ENCODE data around the gene PTPRG. TPM values are rescaled to one million over a fixed set of nuclear protein-coding genes. Genes with fewer than 3 reads are reported as not detected.

PTPRG gene
- total RNA-seq, 2 experiments from 2014 or later, result not detected

- CTCF ChIA-PET, result no interaction called here
- POLR2A ChIA-PET, result no interaction called here
- Mint-ChIP-seq H3K4me3 (no peak overlapping the region), H3K27ac (no peak overlapping the region), H3K4me1 (ENCODE audit: low read depth) (no peaks in the 10 kb centered on the region), H3K27me3 (ENCODE audit: low read depth) (no peaks in the 10 kb centered on the region), H3K36me3 (ENCODE audit: low read depth) (no peaks in the 10 kb centered on the region), H3K9me3 (ENCODE audit: insufficient read depth) (no peaks in the 10 kb centered on the region)
- DNase-seq, result no peak
- ATAC-seq, result no peak
These were observed 528.7 kb downstream of the PTPRG start for GRCh38 chr3:62090066-62090465.

GRCh38 chr3:62090519-62090918 is 529.1 kb downstream of the PTPRG start:
- ATAC-seq (no peak), DNase-seq (no peak)
- no peaks in the 10 kb centered on the region for H3K36me3 Mint-ChIP-seq (ENCODE audit: low read depth)

GRCh38 chr3:62093025-62093424 is 531.7 kb downstream of the PTPRG start:
- CTCF ChIA-PET, result no interaction called here
- Mint-ChIP-seq H3K4me3 (no peak overlapping the region), H3K9me3 (ENCODE audit: insufficient read depth) (no peaks in the 10 kb centered on the region), H3K27me3 (ENCODE audit: low read depth) (no peaks in the 10 kb centered on the region), H3K36me3 (ENCODE audit: low read depth) (no peaks in the 10 kb centered on the region), H3K27ac (no peak overlapping the region), H3K4me1 (ENCODE audit: low read depth) (no peaks in the 10 kb centered on the region)
- DNase-seq, result no peak
- POLR2A ChIA-PET, result no interaction called here
- no peak for ATAC-seq

More at GRCh38 chr3:62090519-62090918, 529.1 kb downstream of the PTPRG start:
- no peak overlapping the region for H3K27ac Mint-ChIP-seq
- no peaks in the 10 kb centered on the region for H3K27me3 Mint-ChIP-seq (ENCODE audit: low read depth)
- no peaks in the 10 kb centered on the region for H3K4me1 Mint-ChIP-seq (ENCODE audit: low read depth)
- H3K4me3 Mint-ChIP-seq, result no peak overlapping the region
- ChIA-PET POLR2A (no interaction called here), CTCF (no interaction called here)
- H3K9me3 Mint-ChIP-seq (ENCODE audit: insufficient read depth), result no peaks in the 10 kb centered on the region

GRCh38 chr3:62094461-62094860 is 533.1 kb downstream of the PTPRG start:
- Mint-ChIP-seq H3K9me3 (ENCODE audit: insufficient read depth) (no peaks in the 10 kb centered on the region), H3K4me3 (no peak overlapping the region), H3K27ac (no peak overlapping the region), H3K36me3 (ENCODE audit: low read depth) (no peaks in the 10 kb centered on the region), H3K4me1 (ENCODE audit: low read depth) (no peaks in the 10 kb centered on the region), H3K27me3 (ENCODE audit: low read depth) (no peaks in the 10 kb centered on the region)
- ChIA-PET CTCF (no interaction called here), POLR2A (no interaction called here)
- no peak for ATAC-seq
- no peak for DNase-seq

GRCh38 chr3:62095080-62095479 is 533.7 kb downstream of the PTPRG start:
- DNase-seq (no peak), ATAC-seq (no peak)
- H3K9me3 Mint-ChIP-seq (ENCODE audit: insufficient read depth), result no peaks in the 10 kb centered on the region
- POLR2A ChIA-PET, result no interaction called here
- no peaks in the 10 kb centered on the region for H3K4me1 Mint-ChIP-seq (ENCODE audit: low read depth)
- H3K36me3 Mint-ChIP-seq (ENCODE audit: low read depth), result no peaks in the 10 kb centered on the region
- H3K4me3 Mint-ChIP-seq, result no peak overlapping the region
- no peaks in the 10 kb centered on the region for H3K27me3 Mint-ChIP-seq (ENCODE audit: low read depth)
- CTCF ChIA-PET, result no interaction called here
- no peak overlapping the region for H3K27ac Mint-ChIP-seq

- no peak for ATAC-seq
- H3K9me3 Mint-ChIP-seq (ENCODE audit: insufficient read depth), result no peaks in the 10 kb centered on the region
- H3K27me3 Mint-ChIP-seq (ENCODE audit: low read depth), result no peaks in the 10 kb centered on the region
- no peak for DNase-seq
- no peaks in the 10 kb centered on the region for H3K4me1 Mint-ChIP-seq (ENCODE audit: low read depth)
- ChIA-PET POLR2A (no interaction called here), CTCF (no interaction called here)
- H3K4me3 Mint-ChIP-seq, result no peak overlapping the region
- H3K36me3 Mint-ChIP-seq (ENCODE audit: low read depth), result no peaks in the 10 kb centered on the region
- no peak overlapping the region for H3K27ac Mint-ChIP-seq
These were observed 534.4 kb downstream of the PTPRG start for GRCh38 chr3:62095756-62096155.

- Mint-ChIP-seq H3K27me3 (ENCODE audit: low read depth) (no peaks in the 10 kb centered on the region), H3K4me3 (no peak overlapping the region), H3K4me1 (ENCODE audit: low read depth) (no peaks in the 10 kb centered on the region), H3K27ac (no peak overlapping the region), H3K36me3 (ENCODE audit: low read depth) (no peaks in the 10 kb centered on the region), H3K9me3 (ENCODE audit: insufficient read depth) (no peaks in the 10 kb centered on the region)
- ChIA-PET POLR2A (no interaction called here), CTCF (no interaction called here)
- no peak for DNase-seq
- ATAC-seq, result no peak
These were observed 535.1 kb downstream of the PTPRG start for GRCh38 chr3:62096521-62096920.

GRCh38 chr3:62097121-62097520 is 535.8 kb downstream of the PTPRG start:
- Mint-ChIP-seq H3K27me3 (ENCODE audit: low read depth) (no peaks in the 10 kb centered on the region), H3K9me3 (ENCODE audit: insufficient read depth) (no peaks in the 10 kb centered on the region), H3K27ac (no peak overlapping the region), H3K4me1 (ENCODE audit: low read depth) (no peaks in the 10 kb centered on the region), H3K36me3 (ENCODE audit: low read depth) (no peaks in the 10 kb centered on the region), H3K4me3 (no peak overlapping the region)
- ChIA-PET CTCF (no interaction called here), POLR2A (no interaction called here)
- DNase-seq (no peak), ATAC-seq (no peak)

- ATAC-seq (no peak), DNase-seq (no peak)
- no peaks in the 10 kb centered on the region for H3K36me3 Mint-ChIP-seq (ENCODE audit: low read depth)
- CTCF ChIA-PET, result no interaction called here
- H3K27me3 Mint-ChIP-seq (ENCODE audit: low read depth), result no peaks in the 10 kb centered on the region
- no peaks in the 10 kb centered on the region for H3K4me1 Mint-ChIP-seq (ENCODE audit: low read depth)
- POLR2A ChIA-PET, result no interaction called here
- no peak overlapping the region for H3K4me3 Mint-ChIP-seq
- H3K9me3 Mint-ChIP-seq (ENCODE audit: insufficient read depth), result no peaks in the 10 kb centered on the region
- no peak overlapping the region for H3K27ac Mint-ChIP-seq
These were observed 537.4 kb downstream of the PTPRG start for GRCh38 chr3:62098646-62099365.

GRCh38 chr3:62100282-62100989 is 539.1 kb downstream of the PTPRG start:
- no peaks in the 10 kb centered on the region for H3K36me3 Mint-ChIP-seq (ENCODE audit: low read depth)
- no peak for ATAC-seq

GRCh38 chr3:62101488-62101887 is 540.1 kb downstream of the PTPRG start:
- no peaks in the 10 kb centered on the region for H3K27me3 Mint-ChIP-seq (ENCODE audit: low read depth)
- ChIA-PET CTCF (no interaction called here), POLR2A (no interaction called here)
- DNase-seq, result no peak
- no peaks in the 10 kb centered on the region for H3K36me3 Mint-ChIP-seq (ENCODE audit: low read depth)
- H3K4me1 Mint-ChIP-seq (ENCODE audit: low read depth), result no peaks in the 10 kb centered on the region
- H3K9me3 Mint-ChIP-seq (ENCODE audit: insufficient read depth), result no peaks in the 10 kb centered on the region
- H3K4me3 Mint-ChIP-seq, result no peak overlapping the region
- no peak overlapping the region for H3K27ac Mint-ChIP-seq
- no peak for ATAC-seq

More at GRCh38 chr3:62100282-62100989, 539.1 kb downstream of the PTPRG start:
- no peaks in the 10 kb centered on the region for H3K9me3 Mint-ChIP-seq (ENCODE audit: insufficient read depth)
- H3K4me1 Mint-ChIP-seq (ENCODE audit: low read depth), result no peaks in the 10 kb centered on the region
- H3K27me3 Mint-ChIP-seq (ENCODE audit: low read depth), result no peaks in the 10 kb centered on the region
- no peak for DNase-seq
- ChIA-PET CTCF (no interaction called here), POLR2A (no interaction called here)
- no peak overlapping the region for H3K4me3 Mint-ChIP-seq
- no peak overlapping the region for H3K27ac Mint-ChIP-seq

- Mint-ChIP-seq H3K27ac (no peak overlapping the region), H3K27me3 (ENCODE audit: low read depth) (no peaks in the 10 kb centered on the region), H3K4me3 (no peak overlapping the region), H3K4me1 (ENCODE audit: low read depth) (no peaks in the 10 kb centered on the region), H3K9me3 (ENCODE audit: insufficient read depth) (no peaks in the 10 kb centered on the region), H3K36me3 (ENCODE audit: low read depth) (no peaks in the 10 kb centered on the region)
- ATAC-seq, result no peak
- no peak for DNase-seq
- POLR2A ChIA-PET, result no interaction called here
- CTCF ChIA-PET, result no interaction called here
These were observed 542.2 kb downstream of the PTPRG start for GRCh38 chr3:62103531-62103930.

GRCh38 chr3:62109534-62109933 is 548.2 kb downstream of the PTPRG start:
- ATAC-seq, result no peak
- CTCF ChIA-PET, result no interaction called here

More at GRCh38 chr3:62109534-62109933, 548.2 kb downstream of the PTPRG start:
- POLR2A ChIA-PET, result no interaction called here
- no peak for DNase-seq
- Mint-ChIP-seq H3K27ac (no peak overlapping the region), H3K9me3 (ENCODE audit: insufficient read depth) (no peaks in the 10 kb centered on the region), H3K4me1 (ENCODE audit: low read depth) (no peaks in the 10 kb centered on the region), H3K36me3 (ENCODE audit: low read depth) (no peaks in the 10 kb centered on the region), H3K4me3 (no peak overlapping the region), H3K27me3 (ENCODE audit: low read depth) (no peaks in the 10 kb centered on the region)

Measured in activated CD8-positive, alpha-beta T cell treated with anti-CD3 and anti-CD28 coated beads, Interleukin-2, amount 10 ng/mL, durations not matched to agents 7 days and 5 days (primary cell).